Measurements from ENCODE around the gene BLOC1S2.
A peak's percentile ranks its signal among the peaks of the same experiment; 100 is the strongest.
"Not testable (repeated sequence)": the region's sequence is repeated elsewhere in the genome, so short reads cannot be mapped to it uniquely, and the experiment has no call there.

Gene BLOC1S2

GRCh38 chr10:100286051-100287033 is at the start of gene BLOC1S2:
TSS of gene BLOC1S2 (minus strand) at chr10:100286680. CDS start at chr10:100286659, 21 bp downstream.
- DNase-seq, result peak; percentile 85

- no peak for DNase-seq
Measured at GRCh38 chr10:100334762-100335161, 48.3 kb upstream of the BLOC1S2 start.

GRCh38 chr10:100333661-100334440 is 47.4 kb upstream of the BLOC1S2 start:
- DNase-seq, result no peak

GRCh38 chr10:100333106-100333505 is 46.6 kb upstream of the BLOC1S2 start:
- DNase-seq, result no peak

GRCh38 chr10:100330079-100330478 is 43.6 kb upstream of the BLOC1S2 start, which contains the start of gene PKD2L1:
TSS of gene PKD2L1 (minus strand) at chr10:100330228. CDS start at chr10:100330103, 125 bp downstream.
- no peak for DNase-seq

- DNase-seq, result no peak
Measured at GRCh38 chr10:100328198-100328597, 41.7 kb upstream of the BLOC1S2 start.

- DNase-seq, result no peak
Measured at GRCh38 chr10:100327718-100328009, 41.2 kb upstream of the BLOC1S2 start.

- DNase-seq, result no peak
Measured at GRCh38 chr10:100327007-100327717, 40.7 kb upstream of the BLOC1S2 start.

GRCh38 chr10:100325158-100325557 is 38.7 kb upstream of the BLOC1S2 start:
- no peak for DNase-seq

- DNase-seq, result no peak
Measured at GRCh38 chr10:100319707-100320402, 33.4 kb upstream of the BLOC1S2 start.

GRCh38 chr10:100318207-100318606 is 31.7 kb upstream of the BLOC1S2 start:
- DNase-seq, result no peak

GRCh38 chr10:100315615-100316014 is 29.1 kb upstream of the BLOC1S2 start:
- DNase-seq, result no peak

GRCh38 chr10:100311298-100311697 is 24.8 kb upstream of the BLOC1S2 start:
- no peak for DNase-seq

- DNase-seq, result no peak
Measured at GRCh38 chr10:100307684-100308083, 21.2 kb upstream of the BLOC1S2 start.

- DNase-seq, result no peak
Measured at GRCh38 chr10:100306861-100307260, 20.4 kb upstream of the BLOC1S2 start.

GRCh38 chr10:100304414-100304813 is 17.9 kb upstream of the BLOC1S2 start:
- no peak for DNase-seq

- DNase-seq, result no peak
Measured at GRCh38 chr10:100303724-100304319, 17.3 kb upstream of the BLOC1S2 start.

GRCh38 chr10:100301123-100301522 is 14.6 kb upstream of the BLOC1S2 start:
- not testable (repeated sequence) for DNase-seq

GRCh38 chr10:100297242-100297641 is 10.8 kb upstream of the BLOC1S2 start:
- no peak for DNase-seq

- no peak for DNase-seq
Measured at GRCh38 chr10:100293066-100293465, 6.6 kb upstream of the BLOC1S2 start.

- DNase-seq, result not testable (repeated sequence)
Measured at GRCh38 chr10:100292300-100292699, 5.8 kb upstream of the BLOC1S2 start.

- DNase-seq, result no peak
Measured at GRCh38 chr10:100291356-100291755, 4.9 kb upstream of the BLOC1S2 start.

Data from stimulated activated CD4-positive, alpha-beta T cell treated with anti-CD3 and anti-CD28 coated beads, Interleukin-4, amount 100 ng/mL, for 1 hour (primary cell).